ENCODE measurements around the gene NBEA. TPM values are rescaled to one million over a fixed set of nuclear protein-coding genes. Genes with fewer than 3 reads are reported as not detected.

Gene NBEA
- total and polyA plus RNA-seq, 11 donors = 5.0 to 39.2 (median 23.2) TPM

- 91 to 98% (median 95%) methylated on average over 2 of the region's 2 CpGs for WGBS, 4 donors
- no peaks in the 10 kb centered on the region for H3K36me3 ChIP-seq
- DNase-seq (no peak), ATAC-seq (peak in 1 of 4 donors; percentile 47)
- peaks cover 0 to 9% (median 0%) of the 10 kb centered on the region in 12 donors for H3K9me3 ChIP-seq
- H3K4me3 ChIP-seq = no peak overlapping the region
- intact Hi-C loops (cut with DNase I) = no loop called here
- H3K27ac ChIP-seq = no peak overlapping the region
- H3K4me1 ChIP-seq = peaks cover 0 to 11% (median 0%) of the 10 kb centered on the region in 12 donors
- no peak for TF ChIP-seq POLR2A (IDR thresholded peaks at IDR 0.05)
- TF ChIP-seq CTCF (IDR thresholded peaks at IDR 0.05) = no peak
- H3K27me3 ChIP-seq = no peaks in the 10 kb centered on the region
These were observed 760.2 kb downstream of the NBEA start for GRCh38 chr13:35702316-35702715.

GRCh38 chr13:35703061-35703460, 761.0 kb downstream of the NBEA start:
- Histone ChIP-seq H3K27me3 (no peaks in the 10 kb centered on the region), H3K36me3 (no peaks in the 10 kb centered on the region), H3K27ac (no peak overlapping the region), H3K9me3 (peaks cover 0 to 9% (median 0%) of the 10 kb centered on the region in 12 donors), H3K4me3 (no peak overlapping the region), H3K4me1 (peaks cover 0 to 11% (median 0%) of the 10 kb centered on the region in 12 donors)
- no peak for DNase-seq
- WGBS, 4 donors = 67 to 75% (median 71%) methylated on average over 3 of the region's 3 CpGs
- intact Hi-C loops (cut with DNase I) = no loop called here
- peak in 1 of 4 donors; percentile 51 for ATAC-seq
- TF ChIP-seq CTCF (IDR thresholded peaks at IDR 0.05) = no peak
- TF ChIP-seq POLR2A (IDR thresholded peaks at IDR 0.05) = no peak

GRCh38 chr13:35704331-35704730, 762.3 kb downstream of the NBEA start:
- no peaks in the 10 kb centered on the region for H3K27me3 ChIP-seq
- 89 to 95% (median 91%) methylated on average over 1 of the region's 1 CpG for WGBS, 4 donors
- no peaks in the 10 kb centered on the region for H3K36me3 ChIP-seq
- intact Hi-C loops (cut with DNase I) = no loop called here
- no peak overlapping the region for H3K4me3 ChIP-seq
- ATAC-seq (no peak), DNase-seq (no peak)
- no peak overlapping the region for H3K27ac ChIP-seq
- H3K9me3 ChIP-seq = peaks cover 0 to 9% (median 0%) of the 10 kb centered on the region in 12 donors
- TF ChIP-seq POLR2A (IDR thresholded peaks at IDR 0.05) = no peak
- TF ChIP-seq CTCF (IDR thresholded peaks at IDR 0.05) = no peak
- H3K4me1 ChIP-seq = peaks cover 0 to 9% (median 0%) of the 10 kb centered on the region in 12 donors

GRCh38 chr13:35706281-35706680, 764.2 kb downstream of the NBEA start:
- TF ChIP-seq POLR2A (IDR thresholded peaks at IDR 0.05) = no peak
- DNase-seq = no peak
- H3K36me3 ChIP-seq = no peaks in the 10 kb centered on the region
- no peaks in the 10 kb centered on the region for H3K4me1 ChIP-seq
- H3K27ac ChIP-seq = no peak overlapping the region
- H3K9me3 ChIP-seq = peaks cover 0 to 9% (median 0%) of the 10 kb centered on the region in 12 donors
- ATAC-seq = peak in 2 of 4 donors; percentile 23 to 32
- 69 to 81% (median 72%) methylated on average over 7 of the region's 7 CpGs for WGBS, 4 donors
- intact Hi-C loops (cut with DNase I) = no loop called here
- no peak overlapping the region for H3K4me3 ChIP-seq
- H3K27me3 ChIP-seq = no peaks in the 10 kb centered on the region

- no peaks in the 10 kb centered on the region for H3K36me3 ChIP-seq
- DNase-seq (no peak), ATAC-seq (peak in 1 of 4 donors; percentile 25)
- no peaks in the 10 kb centered on the region for H3K27me3 ChIP-seq
- H3K9me3 ChIP-seq = peaks cover 0 to 9% (median 0%) of the 10 kb centered on the region in 12 donors
- intact Hi-C loops (cut with DNase I) = no loop called here
- no peak overlapping the region for H3K4me3 ChIP-seq
- WGBS, 4 donors = 68 to 86% (median 81%) methylated on average over 7 to 8 of the region's 8 CpGs
- TF ChIP-seq CTCF (IDR thresholded peaks at IDR 0.05) = no peak
- TF ChIP-seq POLR2A (IDR thresholded peaks at IDR 0.05) = no peak
- no peak overlapping the region for H3K27ac ChIP-seq
- H3K4me1 ChIP-seq = no peaks in the 10 kb centered on the region
These were observed 764.7 kb downstream of the NBEA start for GRCh38 chr13:35706721-35707120.

All from heart left ventricle (tissue), 16 donors.